H1 (cell line): ENCODE data around the gene DMBX1. TPM values are rescaled to one million over a fixed set of nuclear protein-coding genes. Genes with fewer than 3 reads are reported as not detected.

Experiments used
- ASH2L ChIP-seq: fragments of 200-600, 300-600 bp; sonication (generic); IDR thresholded peaks from one replicate; pipeline ENCODE4 v1.7.1; 2017; ENCODE audit warnings: low read length
- ATF2 ChIP-seq: IDR thresholded peaks from 2 replicates; pipeline ENCODE4 v1.6.1; 2012; ENCODE audit warnings: low read length, inconsistent platforms
- ATF3 ChIP-seq: IDR thresholded peaks from 2 replicates; pipeline ENCODE4 v1.6.1; 2011; ENCODE audit warnings: low read depth, mild to moderate bottlenecking, low read length; ENCODE audit not compliant: insufficient read depth
- CBX8 ChIP-seq: fragments of 300-800, 300-1000 bp; sonication (generic); IDR thresholded peaks from 2 replicates; pipeline ENCODE4 v1.7.1; 2016; ENCODE audit warnings: low read depth, low read length, borderline replicate concordance
- CHD2 ChIP-seq: IDR thresholded peaks from 2 replicates; pipeline ENCODE4 v1.6.1; 2012; ENCODE audit warnings: low read length, improper control_type of control experiment
- CREB1 ChIP-seq: IDR thresholded peaks from 2 replicates; pipeline ENCODE4 v1.6.1; 2012; ENCODE audit warnings: inconsistent platforms
- EZH2 ChIP-seq: fragments of 200-600 bp; sonication (generic); IDR thresholded peaks from 2 replicates; pipeline ENCODE4 v1.7.1; 2012; ENCODE audit warnings: low read depth, mild to moderate bottlenecking, moderate library complexity, low read length, inconsistent platforms; ENCODE audit not compliant: severe bottlenecking
- HDAC6 ChIP-seq: IDR thresholded peaks from one replicate; pipeline ENCODE4 v1.7.1; 2012; ENCODE audit warnings: low read depth, mild to moderate bottlenecking, inconsistent platforms, low read length, moderate library complexity
- JUND ChIP-seq: IDR thresholded peaks from 2 replicates; pipeline ENCODE4 v1.6.1; 2011; ENCODE audit warnings: mild to moderate bottlenecking, improper control_type of control experiment, low read length
- KDM1A ChIP-seq: fragments of 200-600, 300-600 bp; sonication (generic); IDR thresholded peaks from 2 replicates; pipeline ENCODE4 v1.7.1; 2016; ENCODE audit warnings: mild to moderate bottlenecking, low read length, borderline replicate concordance
- MAX ChIP-seq: IDR thresholded peaks from 2 replicates; pipeline ENCODE4 v1.6.1; 2012; ENCODE audit warnings: inconsistent platforms
- NANOG ChIP-seq: IDR thresholded peaks from 2 replicates; pipeline ENCODE4 v1.6.1; 2011; ENCODE audit warnings: low read length, low read depth, mild to moderate bottlenecking, inconsistent platforms; ENCODE audit not compliant: insufficient read depth, poor library complexity, severe bottlenecking
- POLR2A ChIP-seq, 2 experiments: IDR thresholded peaks; 1 replicate in 1 of 2; 2 replicates in 1 of 2; pipeline ENCODE4 v1.6.1; 2011; ENCODE audit warnings: low read depth in 2 of 2, low read length in 2 of 2, mild to moderate bottlenecking in 2 of 2; ENCODE audit errors: control extremely low read depth in 1 of 2
- POU5F1 ChIP-seq: IDR thresholded peaks from 2 replicates; pipeline ENCODE4 v1.6.1; 2011; ENCODE audit warnings: low read depth, mild to moderate bottlenecking, low read length, moderate library complexity
- RAD21 ChIP-seq, 2 experiments: IDR thresholded peaks in 1 of 2; conservative IDR thresholded peaks in 1 of 2; 2 replicates each; pipeline ENCODE4 v1.6.1; 2011; ENCODE audit warnings: low read depth in 2 of 2, low read length in 2 of 2, improper control_type of control experiment in 1 of 2, inconsistent platforms in 1 of 2, mild to moderate bottlenecking in 1 of 2, moderate library complexity in 1 of 2
- SIX5 ChIP-seq: IDR thresholded peaks from 2 replicates; pipeline ENCODE4 v1.6.1; 2011; ENCODE audit warnings: mild to moderate bottlenecking, low read depth, low read length
- SRF ChIP-seq: IDR thresholded peaks from 2 replicates; pipeline ENCODE4 v1.6.1; 2011; ENCODE audit warnings: mild to moderate bottlenecking, low read depth, low read length, moderate library complexity
- SUZ12 ChIP-seq: fragments of 200-600 bp; sonication (generic); IDR thresholded peaks from 2 replicates; pipeline ENCODE4 v1.6.1; 2012; ENCODE audit warnings: mild to moderate bottlenecking, inconsistent platforms, low read length, moderate library complexity, mixed read lengths
- TCF12 ChIP-seq: IDR thresholded peaks from 2 replicates; pipeline ENCODE4 v1.6.1; 2011; ENCODE audit warnings: low read depth, mild to moderate bottlenecking, low read length
- USF2 ChIP-seq: IDR thresholded peaks from 2 replicates; pipeline ENCODE4 v1.6.1; 2011; ENCODE audit warnings: low read length, improper control_type of control experiment
- polyA plus RNA-seq, 7 experiments: library from polyadenylated mRNA; depleted of rRNA in 3 of 7; stranded (reverse) in 5 of 7; unstranded in 2 of 7; fragments of >200 nt in 5 of 7; fragments of 200-250 nt in 2 of 7; gene quantifications; 1 replicate in 5 of 7; 2 replicates in 1 of 7; 4 replicates in 1 of 7; pipeline versions ENCODE4 v1.2.1 to v1.2.3, GENCODE V29; 2011 to 2013; ENCODE audit warnings: missing spikeins in 2 of 7, mixed read lengths in 2 of 7
- total RNA-seq: library from RNA; stranded (reverse); fragmentation: NEBNext Ultra II Directional; extraction: Animal tissue kit (Norgen Biotek cat#: 25700); gene quantifications from 2 replicates; pipeline ENCODE4 v1.2.1, GENCODE V29; 2021

The DMBX1 gene
- total and polyA plus RNA-seq, 2 of the 8 experiments (the other 6 are each of a cell fraction or from before 2014, with no cell fraction given), result 0.23 to 0.30 TPM

- peak; percentile 71 to 80 for TF ChIP-seq RAD21 (IDR thresholded peaks at IDR 0.05 in 1 of 2, conservative IDR thresholded peaks at IDR 0.05 in 1 of 2; ENCODE audit: low read depth in 2 of 2, low read length in 2 of 2)
- no peak for TF ChIP-seq EZH2
- no peak for TF ChIP-seq HDAC6
- TF ChIP-seq CREB1, result peak; percentile 48; the same call in 1 of the 2 replicates
- TF ChIP-seq SUZ12, result no peak
- no peak for TF ChIP-seq TCF12
- 0 out of 2 replicates have a peak, but pooled peaks have one; percentile 21 for TF ChIP-seq SRF
- peak; percentile 56; the same call in 1 of the 2 replicates for TF ChIP-seq JUND
- TF ChIP-seq POLR2A (IDR thresholded peaks at IDR 0.05; ENCODE audit: control extremely low read depth in 1 of 2, low read depth in 2 of 2, low read length in 2 of 2), result no peak
- 0 out of 2 replicates have a peak, but pooled peaks have one; percentile 9 for TF ChIP-seq CHD2
- TF ChIP-seq ATF3, result peak; percentile 82
- TF ChIP-seq ATF2, result peak; percentile 94
- TF ChIP-seq CBX8, result no peak
- TF ChIP-seq SIX5, result no peak
- TF ChIP-seq USF2, result no peak
- TF ChIP-seq MAX, result peak; percentile 89
- peak; percentile 50 for TF ChIP-seq ASH2L
- TF ChIP-seq POU5F1, result no peak
- TF ChIP-seq KDM1A, result peak; percentile 94
- peak; percentile 40 for TF ChIP-seq NANOG
These were observed 47.1 kb upstream of the DMBX1 start (continued) for GRCh38 chr1:46442317-46443161.
